D721Med (cell line): ENCODE results near the gene RABEP2.
"Not testable (repeated sequence)": the region's sequence is repeated elsewhere in the genome, so short reads cannot be mapped to it uniquely, and the experiment has no call there.

Experiments used
- DNase-seq: peaks from one replicate; pipeline ENCODE4 v3.0.0; 2011; ENCODE audit warnings: low spot score; ENCODE audit not compliant: insufficient read length
- FAIRE-seq: peaks from 2 replicates; lab custom pipeline; 2011; peaks lifted over from hg19 to GRCh38; lab: Jason Lieb, UNC
- TF ChIP-seq, protein P1 (sequence below): IDR thresholded peaks from 2 replicates; pipeline ENCODE4 v1.5.1; 2012; ENCODE audit warnings: mild to moderate bottlenecking, control low read depth; ENCODE audit not compliant: insufficient read depth; ENCODE audit errors: missing control alignments

RABEP2 gene

GRCh38 chr16:28932339-28933141 is 7.5 kb upstream of the RABEP2 start:
- DNase-seq (peak; percentile 63), FAIRE-seq (no peak)
- TF ChIP-seq, protein P1, sequence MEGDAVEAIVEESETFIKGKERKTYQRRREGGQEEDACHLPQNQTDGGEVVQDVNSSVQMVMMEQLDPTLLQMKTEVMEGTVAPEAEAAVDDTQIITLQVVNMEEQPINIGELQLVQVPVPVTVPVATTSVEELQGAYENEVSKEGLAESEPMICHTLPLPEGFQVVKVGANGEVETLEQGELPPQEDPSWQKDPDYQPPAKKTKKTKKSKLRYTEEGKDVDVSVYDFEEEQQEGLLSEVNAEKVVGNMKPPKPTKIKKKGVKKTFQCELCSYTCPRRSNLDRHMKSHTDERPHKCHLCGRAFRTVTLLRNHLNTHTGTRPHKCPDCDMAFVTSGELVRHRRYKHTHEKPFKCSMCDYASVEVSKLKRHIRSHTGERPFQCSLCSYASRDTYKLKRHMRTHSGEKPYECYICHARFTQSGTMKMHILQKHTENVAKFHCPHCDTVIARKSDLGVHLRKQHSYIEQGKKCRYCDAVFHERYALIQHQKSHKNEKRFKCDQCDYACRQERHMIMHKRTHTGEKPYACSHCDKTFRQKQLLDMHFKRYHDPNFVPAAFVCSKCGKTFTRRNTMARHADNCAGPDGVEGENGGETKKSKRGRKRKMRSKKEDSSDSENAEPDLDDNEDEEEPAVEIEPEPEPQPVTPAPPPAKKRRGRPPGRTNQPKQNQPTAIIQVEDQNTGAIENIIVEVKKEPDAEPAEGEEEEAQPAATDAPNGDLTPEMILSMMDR, result no peak

DNA sequence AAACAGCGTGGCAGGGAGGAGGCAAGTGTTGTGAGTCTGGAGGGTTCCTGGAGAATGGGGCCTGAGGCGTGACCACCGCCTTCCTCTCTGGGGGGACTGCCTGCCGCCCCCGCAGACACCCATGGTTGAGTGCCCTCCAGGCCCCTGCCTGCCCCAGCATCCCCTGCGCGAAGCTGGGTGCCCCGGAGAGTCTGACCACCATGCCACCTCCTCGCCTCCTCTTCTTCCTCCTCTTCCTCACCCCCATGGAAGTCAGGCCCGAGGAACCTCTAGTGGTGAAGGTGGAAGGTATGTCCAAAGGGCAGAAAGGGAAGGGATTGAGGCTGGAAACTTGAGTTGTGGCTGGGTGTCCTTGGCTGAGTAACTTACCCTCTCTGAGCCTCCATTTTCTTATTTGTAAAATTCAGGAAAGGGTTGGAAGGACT is 6.8 kb upstream of the RABEP2 start, which contains the start of gene CD19:
Gene CD19 (plus strand): TSS at position 171 of the 425 bp plus-strand sequence. CDS start 30 bp downstream, at position 201.
- DNase-seq (no peak), FAIRE-seq (no peak)
- TF ChIP-seq, protein P1, result no peak

- TF ChIP-seq, protein P1, result no peak
- DNase-seq, result peak; percentile 81
- FAIRE-seq, result peak; percentile 63
Observed at GRCh38 chr16:28930652-28931051, 5.6 kb upstream of the RABEP2 start.

DNA sequence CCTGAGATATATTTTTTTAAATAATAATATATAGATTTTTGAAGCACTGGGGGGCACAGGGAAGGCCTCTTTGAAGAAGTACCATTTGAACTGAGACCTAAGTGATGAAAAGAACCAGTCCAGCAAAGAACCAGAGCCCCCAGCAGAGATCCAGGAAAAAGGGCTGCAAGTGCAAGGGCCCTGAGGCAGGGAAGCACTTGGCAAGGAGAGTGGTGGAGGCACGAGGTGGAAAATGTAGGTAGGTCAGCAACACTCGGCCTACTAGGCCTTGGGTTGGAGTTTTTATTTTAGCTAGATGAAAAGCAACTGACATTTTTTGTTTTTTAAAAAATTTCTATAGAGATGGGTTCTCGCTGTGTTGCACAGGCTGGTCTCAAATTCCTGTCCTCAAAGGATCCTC is 5.2 kb upstream of the RABEP2 start:
- FAIRE-seq, result no peak
- DNase-seq, result no peak
- TF ChIP-seq, protein P1, result no peak

GRCh38 chr16:28927815-28928214 is 2.8 kb upstream of the RABEP2 start:
- TF ChIP-seq, protein P1, result no peak
- FAIRE-seq (no peak), DNase-seq (no peak)

- DNase-seq, FAIRE-seq: not testable (repeated sequence)
Observed at GRCh38 chr16:28926284-28926683, 1.2 kb upstream of the RABEP2 start.

DNA sequence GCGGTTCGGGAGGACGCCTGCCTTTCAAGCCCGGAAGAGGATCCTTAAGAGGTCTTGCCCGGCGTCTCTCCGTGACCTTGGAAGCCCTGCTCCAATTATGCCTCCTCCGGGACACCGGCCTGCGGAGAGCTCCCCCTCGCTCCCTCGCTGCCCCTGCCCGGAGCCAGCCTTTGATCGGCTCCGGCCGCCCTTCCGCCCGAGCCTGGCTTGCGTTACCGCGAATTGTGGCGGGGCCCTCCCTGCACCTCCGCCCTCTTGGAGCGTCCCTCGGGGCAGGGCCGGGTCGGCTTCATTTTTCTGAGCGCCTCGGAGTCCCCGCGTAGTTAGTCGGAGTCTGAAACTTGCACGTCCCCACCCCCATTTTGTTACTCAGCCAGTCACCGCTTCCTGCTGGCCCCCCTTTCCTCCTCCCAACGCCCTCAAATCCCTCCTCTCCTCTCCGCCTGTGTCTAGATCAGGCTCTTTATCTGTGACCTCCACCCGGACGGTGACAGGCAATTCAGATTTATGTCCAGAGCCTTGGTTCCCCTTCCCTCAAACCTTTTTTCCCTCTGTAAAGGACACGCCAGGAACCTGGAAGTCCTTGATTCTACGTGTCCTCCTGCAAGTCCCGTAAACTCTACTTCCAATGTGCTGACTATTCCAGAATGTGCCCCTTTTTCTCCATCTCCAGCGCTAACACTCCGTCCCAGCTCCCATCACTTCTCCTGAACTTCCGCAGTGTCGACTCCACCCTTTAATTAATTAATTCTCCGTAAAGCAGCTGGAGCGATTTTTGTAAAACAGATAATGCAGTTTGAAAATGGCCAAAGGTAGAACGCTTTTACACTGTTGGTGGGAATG is 569 bp upstream of the RABEP2 start:
- no peak for FAIRE-seq
- DNase-seq, result no peak
- TF ChIP-seq, protein P1, result no peak
